CD14-positive monocyte (primary cell): ENCODE data around the gene GADD45GIP1. TPM values are rescaled to one million over a fixed set of nuclear protein-coding genes. Genes with fewer than 3 reads are reported as not detected.

Source experiments
- DNase-seq, 3 donors: peaks; one replicate each; pipeline ENCODE4 v3.0.0-alpha.2; 2011 to 2022
- H2AFZ ChIP-seq: 2 replicates; pipeline ENCODE4 v1.6.0; 2012; ENCODE audit warnings: mild to moderate bottlenecking, low read depth, low read length, inconsistent platforms; ENCODE audit not compliant: insufficient read depth, poor library complexity, severe bottlenecking
- H3K27ac ChIP-seq, 2 donors: 1 replicate in 1 of 2; 2 replicates in 1 of 2; pipeline ENCODE4 v1.5.1; 2012 to 2013; ENCODE audit warnings: low read length in 2 of 2, control low read depth in 1 of 2, inconsistent platforms in 1 of 2, low read depth in 1 of 2, mild to moderate bottlenecking in 1 of 2
- H3K27me3 ChIP-seq, 2 donors: one replicate each; pipeline versions ENCODE4 v1.6.0 to v1.6.1; 2011 to 2013; ENCODE audit warnings: low read length in 2 of 2; ENCODE audit not compliant: control insufficient read depth in 2 of 2, insufficient read depth in 2 of 2
- H3K36me3 ChIP-seq, 2 donors: replicated peaks in 1 of 2; 1 replicate in 1 of 2; 2 replicates in 1 of 2; pipeline versions ENCODE4 v1.5.1 to v1.6.1; 2012 to 2013; ENCODE audit warnings: low read length in 2 of 2, control low read depth in 1 of 2, inconsistent platforms in 1 of 2, mild to moderate bottlenecking in 1 of 2; ENCODE audit not compliant: insufficient read depth in 2 of 2, control insufficient read depth in 1 of 2
- H3K4me1 ChIP-seq, 2 donors: 1 replicate in 1 of 2; 2 replicates in 1 of 2; pipeline versions ENCODE4 v1.5.1 to v1.6.1; 2012 to 2013; ENCODE audit warnings: low read length in 2 of 2, control low read depth in 1 of 2, inconsistent platforms in 1 of 2, mild to moderate bottlenecking in 1 of 2, moderate library complexity in 1 of 2; ENCODE audit not compliant: insufficient read depth in 2 of 2, control insufficient read depth in 1 of 2
- H3K4me2 ChIP-seq: replicated peaks from 2 replicates; pipeline ENCODE3; 2012; ENCODE audit warnings: low read length, moderate library complexity, mild to moderate bottlenecking; ENCODE audit not compliant: poor library complexity, severe bottlenecking; ENCODE audit errors: extremely low read depth
- H3K4me3 ChIP-seq, 3 experiments: fragments of 200-600 bp in 1 of 3; sonication (generic) in 1 of 3; replicated peaks in 1 of 3; 1 replicate in 2 of 3; 2 replicates in 1 of 3; pipeline ENCODE4 v1.5.1; 2011 to 2013; ENCODE audit warnings: low read length in 3 of 3, mild to moderate bottlenecking in 3 of 3, control low read depth in 2 of 3, low read depth in 2 of 3, inconsistent platforms in 1 of 3, moderate library complexity in 1 of 3
- H3K79me2 ChIP-seq: 2 replicates; pipeline ENCODE4 v1.6.0; 2012; ENCODE audit warnings: mild to moderate bottlenecking, control low read depth, inconsistent platforms, low read length, moderate library complexity; ENCODE audit not compliant: insufficient read depth
- H3K9ac ChIP-seq: 2 replicates; pipeline ENCODE4 v1.6.0; 2017; ENCODE audit warnings: low read length, mild to moderate bottlenecking; ENCODE audit not compliant: insufficient read depth, poor library complexity, severe bottlenecking
- H3K9me3 ChIP-seq, 2 donors: replicated peaks in 1 of 2; 1 replicate in 1 of 2; 2 replicates in 1 of 2; pipeline versions ENCODE4 v1.5.1 to v1.6.1; 2012 to 2013; ENCODE audit warnings: low read length in 2 of 2, control low read depth in 1 of 2; ENCODE audit not compliant: control insufficient read depth in 1 of 2, insufficient read depth in 1 of 2
- H4K20me1 ChIP-seq: 2 replicates; pipeline ENCODE4 v1.6.0; 2012; ENCODE audit warnings: mild to moderate bottlenecking, low read length, control low read depth, moderate library complexity; ENCODE audit not compliant: insufficient read depth
- H3K27ac Mint-ChIP-seq, 7 donors: one replicate each; pipeline ENCODE4 v1.8.0; 2020; ENCODE audit warnings: mild to moderate bottlenecking in 7 of 7, mixed read lengths in 7 of 7, moderate library complexity in 6 of 7, inconsistent platforms in 2 of 7
- H3K27me3 Mint-ChIP-seq, 3 donors: one replicate each; pipeline ENCODE4 v1.8.0; 2021 to 2022; ENCODE audit warnings: low read depth in 3 of 3, mild to moderate bottlenecking in 3 of 3, mixed read lengths in 3 of 3, moderate library complexity in 3 of 3, inconsistent platforms in 1 of 3
- H3K36me3 Mint-ChIP-seq, 2 donors: one replicate each; pipeline ENCODE4 v1.8.0; 2020; ENCODE audit warnings: mixed read lengths in 2 of 2, inconsistent platforms in 1 of 2, mild to moderate bottlenecking in 1 of 2
- H3K4me1 Mint-ChIP-seq: one replicate; pipeline ENCODE4 v1.8.0; 2020; ENCODE audit warnings: mild to moderate bottlenecking, mixed read lengths
- H3K4me3 Mint-ChIP-seq, 2 donors: one replicate each; pipeline ENCODE4 v1.8.0; 2020; ENCODE audit warnings: mild to moderate bottlenecking in 2 of 2, mixed read lengths in 2 of 2, moderate library complexity in 1 of 2
- H3K9me3 Mint-ChIP-seq, 7 donors: one replicate each; pipeline ENCODE4 v1.8.0; 2020 to 2022; ENCODE audit warnings: mixed read lengths in 7 of 7, mild to moderate bottlenecking in 6 of 7, moderate library complexity in 6 of 7, inconsistent platforms in 2 of 7
- WGBS: methylation state at CpG from one replicate; pipeline ENCODE4 v1.1.5; 2013; ENCODE audit warnings: missing lambda C conversion rate; ENCODE audit not compliant: insufficient coverage; 5-methylcytosine and 5-hydroxymethylcytosine counted together
- intact Hi-C, 2 donors: fragments of 100-400 bp; cut with micrococcal nuclease; formaldehyde crosslinking; loops; one replicate each; pipeline versions ENCODE4 v1.15.0 to v1.15.1; 2023
- polyA plus RNA-seq, 3 donors: library from polyadenylated mRNA; depleted of rRNA in 1 of 3; unstranded in 2 of 3; stranded (reverse) in 1 of 3; fragments of 300-500 nt in 2 of 3; fragments of >200 nt in 1 of 3; fragmentation: Illumina TruSeq in 2 of 3; gene quantifications; 1 replicate in 2 of 3; 2 replicates in 1 of 3; pipeline ENCODE4 v1.2.3, GENCODE V29; 2012 to 2021
- TF ChIP-seq, protein P1 (sequence below): fragments of 200-600 bp; IDR thresholded peaks from one replicate; pipeline ENCODE4 v1.8.0; 2022; ENCODE audit warnings: antibody characterized with exemption, mild to moderate bottlenecking

Gene GADD45GIP1
- polyA plus RNA-seq, 3 donors = 8.3 to 42.4 (median 31.6) TPM

GRCh38 chr19:13001502-13002165, 44.6 kb upstream of the GADD45GIP1 start:
- 94% methylated on average over 41 of the region's 41 CpGs for WGBS
- H3K4me2 ChIP-seq = no peak overlapping the region
- peaks cover 9% of the 10 kb centered on the region for H4K20me1 ChIP-seq
- peaks cover 0 to 12% of the 10 kb centered on the region in 2 donors for H3K36me3 Mint-ChIP-seq
- TF ChIP-seq, protein P1, sequence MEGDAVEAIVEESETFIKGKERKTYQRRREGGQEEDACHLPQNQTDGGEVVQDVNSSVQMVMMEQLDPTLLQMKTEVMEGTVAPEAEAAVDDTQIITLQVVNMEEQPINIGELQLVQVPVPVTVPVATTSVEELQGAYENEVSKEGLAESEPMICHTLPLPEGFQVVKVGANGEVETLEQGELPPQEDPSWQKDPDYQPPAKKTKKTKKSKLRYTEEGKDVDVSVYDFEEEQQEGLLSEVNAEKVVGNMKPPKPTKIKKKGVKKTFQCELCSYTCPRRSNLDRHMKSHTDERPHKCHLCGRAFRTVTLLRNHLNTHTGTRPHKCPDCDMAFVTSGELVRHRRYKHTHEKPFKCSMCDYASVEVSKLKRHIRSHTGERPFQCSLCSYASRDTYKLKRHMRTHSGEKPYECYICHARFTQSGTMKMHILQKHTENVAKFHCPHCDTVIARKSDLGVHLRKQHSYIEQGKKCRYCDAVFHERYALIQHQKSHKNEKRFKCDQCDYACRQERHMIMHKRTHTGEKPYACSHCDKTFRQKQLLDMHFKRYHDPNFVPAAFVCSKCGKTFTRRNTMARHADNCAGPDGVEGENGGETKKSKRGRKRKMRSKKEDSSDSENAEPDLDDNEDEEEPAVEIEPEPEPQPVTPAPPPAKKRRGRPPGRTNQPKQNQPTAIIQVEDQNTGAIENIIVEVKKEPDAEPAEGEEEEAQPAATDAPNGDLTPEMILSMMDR = no peak
- peaks cover 14 to 16% (median 15%) of the 10 kb centered on the region in 3 donors for H3K27me3 Mint-ChIP-seq
- peaks cover 2% of the 10 kb centered on the region for H3K4me1 Mint-ChIP-seq
- H3K4me3 ChIP-seq = no peak overlapping the region
- intact Hi-C loops = no loop called here
- H3K9me3 Mint-ChIP-seq = peaks cover 0 to 2% (median 0%) of the 10 kb centered on the region in 7 donors
- no peak for DNase-seq
- H3K36me3 ChIP-seq = no peaks in the 10 kb centered on the region
- no peak overlapping the region for H3K27ac ChIP-seq
- H3K79me2 ChIP-seq = no peaks in the 10 kb centered on the region
- peaks cover 0 to 12% of the 10 kb centered on the region in 2 donors for H3K27me3 ChIP-seq
- H2AFZ ChIP-seq = no peak overlapping the region
- no peak overlapping the region for H3K9ac ChIP-seq
- no peaks in the 10 kb centered on the region for H3K9me3 ChIP-seq
- H3K27ac Mint-ChIP-seq = peak overlapping the region in 1 of 7 donors; percentile 42
- peaks cover 1 to 2% of the 10 kb centered on the region in 2 donors for H3K4me1 ChIP-seq
- peak overlapping the region in 1 of 2 donors; percentile 18 for H3K4me3 Mint-ChIP-seq

DNA sequence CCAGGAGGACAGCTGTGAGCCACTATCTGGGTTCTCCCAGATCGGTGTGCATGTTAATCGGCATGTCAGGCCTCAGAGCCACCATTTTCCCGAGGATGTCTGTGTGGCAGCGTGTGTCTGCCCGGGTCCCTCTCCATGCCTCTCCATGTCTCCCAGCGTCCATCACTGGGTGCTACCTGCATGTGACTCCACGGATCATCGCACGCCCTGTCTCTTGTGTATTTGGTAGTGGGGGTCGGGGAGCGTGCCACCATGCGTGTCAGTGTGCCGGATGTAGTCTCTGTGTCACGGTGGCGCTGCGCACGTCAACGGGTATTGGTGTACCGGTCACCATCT, 44.1 kb upstream of the GADD45GIP1 start:
- peaks cover 10% of the 10 kb centered on the region for H4K20me1 ChIP-seq
- Mint-ChIP-seq H3K4me1 (peaks cover 2% of the 10 kb centered on the region), H3K9me3 (peaks cover 0 to 3% (median 0%) of the 10 kb centered on the region in 7 donors), H3K27me3 (peaks cover 15 to 19% (median 17%) of the 10 kb centered on the region in 3 donors), H3K27ac (peak overlapping the region in 1 of 7 donors; percentile 42), H3K4me3 (peak overlapping the region in 1 of 2 donors; percentile 18), H3K36me3 (peaks cover 0 to 12% of the 10 kb centered on the region in 2 donors)
- DNase-seq = no peak
- H3K9ac ChIP-seq = no peak overlapping the region
- WGBS = 94% methylated on average over 19 of the region's 19 CpGs
- intact Hi-C loops = no loop called here
- TF ChIP-seq, protein P1 = no peak
- no peak overlapping the region for H3K4me2 ChIP-seq
- H3K79me2 ChIP-seq = no peaks in the 10 kb centered on the region
- no peak overlapping the region for H3K4me3 ChIP-seq
- no peak overlapping the region for H3K27ac ChIP-seq
- peaks cover 5 to 7% of the 10 kb centered on the region in 2 donors for H3K4me1 ChIP-seq
- no peak overlapping the region for H2AFZ ChIP-seq
- no peaks in the 10 kb centered on the region for H3K36me3 ChIP-seq
- no peaks in the 10 kb centered on the region for H3K9me3 ChIP-seq
- peaks cover 0 to 17% of the 10 kb centered on the region in 2 donors for H3K27me3 ChIP-seq
